Lower leg skin (tissue), 3 donors: ENCODE data around the gene SCN3A.

ENCODE experiments used
- POLR2A ChIP-seq, 2 donors: fragments of 450-650 bp; IDR thresholded peaks; one replicate each; pipeline ENCODE4 v1.6.1; 2016 to 2017; ENCODE audit warnings: antibody characterized with exemption in 2 of 2, mild to moderate bottlenecking in 1 of 2, moderate library complexity in 1 of 2
- TF ChIP-seq, protein P1 (sequence below), 3 donors: fragments of 450-650 bp; IDR thresholded peaks; one replicate each; pipeline ENCODE4 v1.5.1; 2016; ENCODE audit warnings: antibody characterized with exemption in 3 of 3, mild to moderate bottlenecking in 3 of 3, moderate library complexity in 2 of 3

DNA sequence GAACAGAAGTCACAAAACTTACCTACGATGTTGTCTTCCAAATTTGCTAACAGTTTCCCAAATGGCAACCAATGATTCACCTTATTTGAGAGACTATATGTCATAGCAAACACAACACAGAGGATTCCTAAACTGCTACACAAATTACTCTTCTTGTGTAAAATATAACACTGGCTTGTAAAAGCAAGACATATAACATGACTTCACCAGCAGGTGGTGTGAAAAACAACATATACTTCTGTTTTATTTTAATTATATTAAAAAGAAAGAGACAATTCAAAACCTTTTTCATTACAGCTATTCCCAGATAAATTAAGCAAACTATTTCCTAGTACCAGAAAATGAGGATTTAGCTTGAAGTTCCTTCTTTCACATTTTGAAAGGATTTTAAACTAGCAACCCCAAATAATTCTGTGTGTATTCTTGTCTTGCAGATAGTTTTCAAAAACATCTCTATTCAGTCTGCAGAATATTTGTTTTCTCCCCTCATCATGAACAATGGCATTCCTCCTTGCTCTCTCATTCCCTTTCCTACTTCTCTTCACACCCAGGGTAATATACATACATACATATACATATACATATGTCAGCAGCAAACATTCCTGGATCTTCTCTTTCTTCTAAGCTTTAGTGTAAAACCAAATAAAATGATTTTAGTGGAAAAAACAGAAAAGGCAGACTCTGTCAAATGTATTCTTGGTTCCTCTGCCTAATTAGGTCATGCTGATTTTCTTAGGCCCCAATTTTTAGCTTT is 62.1 kb downstream of the SCN3A start:
- no peak for TF ChIP-seq POLR2A (IDR thresholded peaks at IDR 0.05)
- TF ChIP-seq, protein P1, sequence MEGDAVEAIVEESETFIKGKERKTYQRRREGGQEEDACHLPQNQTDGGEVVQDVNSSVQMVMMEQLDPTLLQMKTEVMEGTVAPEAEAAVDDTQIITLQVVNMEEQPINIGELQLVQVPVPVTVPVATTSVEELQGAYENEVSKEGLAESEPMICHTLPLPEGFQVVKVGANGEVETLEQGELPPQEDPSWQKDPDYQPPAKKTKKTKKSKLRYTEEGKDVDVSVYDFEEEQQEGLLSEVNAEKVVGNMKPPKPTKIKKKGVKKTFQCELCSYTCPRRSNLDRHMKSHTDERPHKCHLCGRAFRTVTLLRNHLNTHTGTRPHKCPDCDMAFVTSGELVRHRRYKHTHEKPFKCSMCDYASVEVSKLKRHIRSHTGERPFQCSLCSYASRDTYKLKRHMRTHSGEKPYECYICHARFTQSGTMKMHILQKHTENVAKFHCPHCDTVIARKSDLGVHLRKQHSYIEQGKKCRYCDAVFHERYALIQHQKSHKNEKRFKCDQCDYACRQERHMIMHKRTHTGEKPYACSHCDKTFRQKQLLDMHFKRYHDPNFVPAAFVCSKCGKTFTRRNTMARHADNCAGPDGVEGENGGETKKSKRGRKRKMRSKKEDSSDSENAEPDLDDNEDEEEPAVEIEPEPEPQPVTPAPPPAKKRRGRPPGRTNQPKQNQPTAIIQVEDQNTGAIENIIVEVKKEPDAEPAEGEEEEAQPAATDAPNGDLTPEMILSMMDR (IDR thresholded peaks at IDR 0.05), result no peak
